ENCODE results near the gene LIME1.

LIME1 gene

DNA sequence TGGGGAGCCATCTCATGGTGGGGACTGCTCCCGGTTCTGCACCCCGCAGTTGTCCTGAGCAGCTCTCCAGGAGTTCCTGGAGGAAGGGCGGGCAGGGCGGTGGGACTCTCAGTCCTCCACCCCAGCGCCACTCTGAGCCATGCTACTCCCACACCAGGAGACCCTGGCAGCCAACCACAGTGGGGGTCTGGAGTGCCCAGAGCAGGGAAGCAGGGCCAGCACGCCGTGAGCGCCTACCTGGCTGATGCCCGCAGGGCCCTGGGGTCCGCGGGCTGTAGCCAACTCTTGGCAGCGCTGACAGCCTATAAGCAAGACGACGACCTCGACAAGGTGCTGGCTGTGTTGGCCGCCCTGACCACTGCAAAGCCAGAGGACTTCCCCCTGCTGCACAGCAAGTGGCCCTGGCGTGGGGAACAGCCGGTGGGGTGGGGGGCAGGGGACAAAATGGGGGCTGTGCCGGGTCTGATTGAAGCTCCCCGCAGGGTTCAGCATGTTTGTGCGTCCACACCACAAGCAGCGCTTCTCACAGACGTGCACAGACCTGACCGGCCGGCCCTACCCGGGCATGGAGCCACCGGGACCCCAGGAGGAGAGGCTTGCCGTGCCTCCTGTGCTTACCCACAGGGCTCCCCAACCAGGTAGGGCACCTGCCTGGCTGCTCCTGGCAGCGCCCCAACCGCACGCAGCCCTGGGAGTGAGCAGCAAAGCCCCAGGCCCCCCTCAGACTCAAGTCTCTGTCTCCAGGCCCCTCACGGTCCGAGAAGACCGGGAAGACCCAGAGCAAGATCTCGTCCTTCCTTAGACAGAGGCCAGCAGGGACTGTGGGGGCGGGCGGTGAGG lies 41.7 kb upstream of the LIME1 start:
- TF ChIP-seq, protein P1, sequence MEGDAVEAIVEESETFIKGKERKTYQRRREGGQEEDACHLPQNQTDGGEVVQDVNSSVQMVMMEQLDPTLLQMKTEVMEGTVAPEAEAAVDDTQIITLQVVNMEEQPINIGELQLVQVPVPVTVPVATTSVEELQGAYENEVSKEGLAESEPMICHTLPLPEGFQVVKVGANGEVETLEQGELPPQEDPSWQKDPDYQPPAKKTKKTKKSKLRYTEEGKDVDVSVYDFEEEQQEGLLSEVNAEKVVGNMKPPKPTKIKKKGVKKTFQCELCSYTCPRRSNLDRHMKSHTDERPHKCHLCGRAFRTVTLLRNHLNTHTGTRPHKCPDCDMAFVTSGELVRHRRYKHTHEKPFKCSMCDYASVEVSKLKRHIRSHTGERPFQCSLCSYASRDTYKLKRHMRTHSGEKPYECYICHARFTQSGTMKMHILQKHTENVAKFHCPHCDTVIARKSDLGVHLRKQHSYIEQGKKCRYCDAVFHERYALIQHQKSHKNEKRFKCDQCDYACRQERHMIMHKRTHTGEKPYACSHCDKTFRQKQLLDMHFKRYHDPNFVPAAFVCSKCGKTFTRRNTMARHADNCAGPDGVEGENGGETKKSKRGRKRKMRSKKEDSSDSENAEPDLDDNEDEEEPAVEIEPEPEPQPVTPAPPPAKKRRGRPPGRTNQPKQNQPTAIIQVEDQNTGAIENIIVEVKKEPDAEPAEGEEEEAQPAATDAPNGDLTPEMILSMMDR (IDR thresholded peaks at IDR 0.05; ENCODE audit: insufficient read depth, missing control alignments), result no peak
- no peak for FAIRE-seq
- no peak for DNase-seq (ENCODE audit: insufficient read length, low spot score)

DNA sequence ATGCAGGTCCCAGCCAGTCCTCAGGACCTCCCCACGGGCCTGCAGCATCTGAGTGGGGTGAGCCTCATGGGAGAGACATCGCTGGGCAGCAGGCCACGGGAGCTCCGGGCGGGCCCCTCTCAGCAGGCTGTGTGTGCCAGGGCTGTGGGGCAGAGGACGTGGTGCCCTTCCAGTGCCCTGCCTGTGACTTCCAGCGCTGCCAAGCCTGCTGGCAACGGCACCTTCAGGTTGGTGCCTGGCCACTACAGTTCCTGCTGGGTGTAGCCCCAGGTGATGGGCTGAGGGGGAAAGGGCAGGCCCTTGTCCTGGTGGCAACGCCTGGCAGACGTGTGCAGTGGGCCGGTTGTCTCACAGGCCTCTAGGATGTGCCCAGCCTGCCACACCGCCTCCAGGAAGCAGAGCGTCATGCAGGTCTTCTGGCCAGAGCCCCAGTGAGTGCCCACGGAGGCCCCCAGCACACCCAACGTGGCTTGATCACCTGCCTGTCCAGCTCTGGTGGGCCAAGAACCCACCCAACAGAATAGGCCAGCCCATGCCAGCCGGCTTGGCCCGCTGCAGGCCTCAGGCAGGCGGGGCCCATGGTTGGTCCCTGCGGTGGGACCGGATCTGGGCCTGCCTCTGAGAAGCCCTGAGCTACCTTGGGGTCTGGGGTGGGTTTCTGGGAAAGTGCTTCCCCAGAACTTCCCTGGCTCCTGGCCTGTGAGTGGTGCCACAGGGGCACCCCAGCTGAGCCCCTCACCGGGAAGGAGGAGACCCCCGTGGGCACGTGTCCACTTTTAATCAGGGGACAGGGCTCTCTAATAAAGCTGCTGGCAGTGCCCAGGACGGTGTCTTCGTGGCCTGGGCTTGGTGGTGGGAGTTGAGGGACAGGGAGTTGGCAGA lies 40.8 kb upstream of the LIME1 start:
- FAIRE-seq (no peak), DNase-seq (ENCODE audit: insufficient read length, low spot score) (no peak)
- TF ChIP-seq, protein P1 (IDR thresholded peaks at IDR 0.05; ENCODE audit: insufficient read depth, missing control alignments), result no peak

DNA sequence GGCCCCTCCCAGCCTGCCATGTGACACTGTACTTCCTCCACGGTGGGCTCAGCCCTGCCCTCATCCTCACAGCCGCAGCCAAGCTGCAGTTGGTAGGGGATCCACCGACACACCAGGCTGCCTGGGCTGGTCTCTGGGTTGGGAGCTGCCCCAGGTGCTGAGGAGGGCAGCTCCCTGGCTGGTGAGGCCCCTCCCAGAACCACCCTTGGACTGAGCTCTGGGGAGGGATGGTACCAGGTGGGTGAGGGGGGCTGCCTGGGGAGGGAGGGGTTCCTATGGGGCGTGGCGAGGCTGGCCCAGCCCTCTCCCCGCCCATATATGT lies 40.2 kb upstream of the LIME1 start:
- no peak for DNase-seq (ENCODE audit: insufficient read length, low spot score)
- TF ChIP-seq, protein P1 (IDR thresholded peaks at IDR 0.05; ENCODE audit: insufficient read depth, missing control alignments), result no peak
- no peak for FAIRE-seq

- FAIRE-seq (no peak), DNase-seq (ENCODE audit: insufficient read length, low spot score) (no peak)
- TF ChIP-seq, protein P1 (IDR thresholded peaks at IDR 0.05; ENCODE audit: insufficient read depth, missing control alignments), result no peak
Measured at GRCh38 chr20:63696628-63697356, 39.7 kb upstream of the LIME1 start, which contains the start of gene TNFRSF6B. TSS of gene TNFRSF6B (plus strand) at chr20:63696652. CDS start at chr20:63696768, 116 bp downstream.

DNA sequence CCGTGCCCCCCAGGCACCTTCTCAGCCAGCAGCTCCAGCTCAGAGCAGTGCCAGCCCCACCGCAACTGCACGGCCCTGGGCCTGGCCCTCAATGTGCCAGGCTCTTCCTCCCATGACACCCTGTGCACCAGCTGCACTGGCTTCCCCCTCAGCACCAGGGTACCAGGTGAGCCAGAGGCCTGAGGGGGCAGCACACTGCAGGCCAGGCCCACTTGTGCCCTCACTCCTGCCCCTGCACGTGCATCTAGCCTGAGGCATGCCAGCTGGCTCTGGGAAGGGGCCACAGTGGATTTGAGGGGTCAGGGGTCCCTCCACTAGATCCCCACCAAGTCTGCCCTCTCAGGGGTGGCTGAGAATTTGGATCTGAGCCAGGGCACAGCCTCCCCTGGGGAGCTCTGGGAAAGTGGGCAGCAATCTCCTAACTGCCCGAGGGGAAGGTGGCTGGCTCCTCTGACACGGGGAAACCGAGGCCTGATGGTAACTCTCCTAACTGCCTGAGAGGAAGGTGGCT lies 39.1 kb upstream of the LIME1 start:
- DNase-seq (ENCODE audit: insufficient read length, low spot score) (no peak), FAIRE-seq (no peak)
- TF ChIP-seq, protein P1 (IDR thresholded peaks at IDR 0.05; ENCODE audit: insufficient read depth, missing control alignments), result no peak

DNA sequence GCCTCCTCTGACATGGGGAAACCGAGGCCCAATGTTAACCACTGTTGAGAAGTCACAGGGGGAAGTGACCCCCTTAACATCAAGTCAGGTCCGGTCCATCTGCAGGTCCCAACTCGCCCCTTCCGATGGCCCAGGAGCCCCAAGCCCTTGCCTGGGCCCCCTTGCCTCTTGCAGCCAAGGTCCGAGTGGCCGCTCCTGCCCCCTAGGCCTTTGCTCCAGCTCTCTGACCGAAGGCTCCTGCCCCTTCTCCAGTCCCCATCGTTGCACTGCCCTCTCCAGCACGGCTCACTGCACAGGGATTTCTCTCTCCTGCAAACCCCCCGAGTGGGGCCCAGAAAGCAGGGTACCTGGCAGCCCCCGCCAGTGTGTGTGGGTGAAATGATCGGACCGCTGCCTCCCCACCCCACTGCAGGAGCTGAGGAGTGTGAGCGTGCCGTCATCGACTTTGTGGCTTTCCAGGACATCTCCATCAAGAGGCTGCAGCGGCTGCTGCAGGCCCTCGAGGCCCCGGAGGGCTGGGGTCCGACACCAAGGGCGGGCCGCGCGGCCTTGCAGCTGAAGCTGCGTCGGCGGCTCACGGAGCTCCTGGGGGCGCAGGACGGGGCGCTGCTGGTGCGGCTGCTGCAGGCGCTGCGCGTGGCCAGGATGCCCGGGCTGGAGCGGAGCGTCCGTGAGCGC lies 38.5 kb upstream of the LIME1 start:
- TF ChIP-seq, protein P1 (IDR thresholded peaks at IDR 0.05; ENCODE audit: insufficient read depth, missing control alignments), result no peak
- DNase-seq (ENCODE audit: insufficient read length, low spot score) (no peak), FAIRE-seq (no peak)
